HG03135 (cell line): ENCODE data around the gene IGLL5.

Experiments used
- ATAC-seq: cut with Tn5 transposase; IDR thresholded peaks from one replicate; pipeline ENCODE4 v1.9.1; 2021; ENCODE audit warnings: mild to moderate bottlenecking, moderate library complexity; ENCODE audit not compliant: unreplicated experiment

Gene IGLL5

DNA sequence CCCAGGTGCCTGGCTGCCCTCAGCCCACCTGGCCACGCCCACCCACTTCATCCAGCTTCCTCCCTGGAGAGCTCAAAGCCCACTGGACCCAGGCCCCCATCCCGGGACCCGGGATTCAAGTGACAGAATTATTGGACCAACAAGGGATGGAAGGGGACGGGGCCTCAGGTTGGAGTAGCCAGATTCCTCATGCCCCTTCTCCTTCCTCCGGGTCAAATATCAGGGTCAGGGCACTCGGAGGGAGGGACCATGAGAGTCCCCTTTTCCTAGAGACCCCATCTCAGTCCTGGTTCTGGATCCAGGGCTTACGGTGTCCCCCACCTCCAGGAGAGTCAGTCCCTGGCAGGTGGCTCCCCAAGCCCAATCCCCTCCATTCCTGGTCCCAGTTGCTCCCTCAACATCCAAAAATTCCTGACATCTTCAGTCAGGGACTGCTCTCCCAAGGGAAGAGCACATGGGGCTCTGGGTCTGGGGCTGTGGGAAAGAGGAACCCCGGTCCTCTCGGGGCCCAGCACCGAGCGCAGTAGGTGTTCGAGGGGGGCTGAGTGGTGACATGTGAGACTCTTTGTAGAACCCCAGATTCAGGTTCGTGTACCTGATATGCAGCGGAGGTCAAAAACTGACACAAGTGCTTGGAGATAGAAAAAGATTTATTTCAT, 37.7 kb downstream of the IGLL5 start:
- ATAC-seq, result no peak

GRCh38 chr22:22925805-22926369, 38.3 kb downstream of the IGLL5 start:
- ATAC-seq, result no peak

DNA sequence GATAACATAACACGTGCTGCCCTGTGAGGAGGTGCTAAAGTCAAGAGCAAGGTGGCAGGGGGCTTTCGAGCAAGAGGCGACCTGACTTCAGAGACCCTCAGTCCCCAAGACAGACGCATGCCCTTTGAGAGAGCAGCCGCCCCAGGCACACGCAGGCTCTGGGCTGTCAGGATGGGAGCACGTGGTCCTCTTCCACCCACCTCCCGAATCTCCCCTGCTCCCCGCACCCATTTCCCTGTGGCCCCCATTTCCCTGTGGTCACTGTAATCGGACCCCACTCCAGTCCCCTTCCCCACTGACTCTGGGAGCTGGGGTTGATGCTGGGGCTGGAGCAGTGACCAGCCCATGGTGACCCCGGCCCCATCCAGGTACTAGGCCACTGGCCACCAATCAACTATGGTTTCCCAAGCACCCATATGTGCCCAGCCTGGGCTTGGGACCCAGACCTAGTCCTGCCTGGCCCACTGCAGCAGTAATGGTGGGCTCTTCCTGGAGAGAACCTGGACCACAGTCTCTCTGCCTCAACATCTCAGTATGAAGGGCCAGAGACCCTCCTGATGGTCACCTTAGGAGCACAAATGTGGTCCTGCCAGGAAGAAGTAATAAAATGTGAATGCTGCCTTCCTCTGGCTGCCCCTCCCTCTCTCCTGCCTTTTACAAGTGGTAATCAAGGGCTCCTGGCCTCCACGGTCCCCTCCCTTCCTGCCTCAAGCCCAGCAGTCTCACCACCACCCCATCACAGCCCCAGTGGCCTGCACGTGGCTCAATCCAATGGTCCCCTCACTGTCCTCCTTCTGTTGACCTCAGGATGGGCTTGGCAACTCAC, 39.0 kb downstream of the IGLL5 start:
- ATAC-seq, result no peak

DNA sequence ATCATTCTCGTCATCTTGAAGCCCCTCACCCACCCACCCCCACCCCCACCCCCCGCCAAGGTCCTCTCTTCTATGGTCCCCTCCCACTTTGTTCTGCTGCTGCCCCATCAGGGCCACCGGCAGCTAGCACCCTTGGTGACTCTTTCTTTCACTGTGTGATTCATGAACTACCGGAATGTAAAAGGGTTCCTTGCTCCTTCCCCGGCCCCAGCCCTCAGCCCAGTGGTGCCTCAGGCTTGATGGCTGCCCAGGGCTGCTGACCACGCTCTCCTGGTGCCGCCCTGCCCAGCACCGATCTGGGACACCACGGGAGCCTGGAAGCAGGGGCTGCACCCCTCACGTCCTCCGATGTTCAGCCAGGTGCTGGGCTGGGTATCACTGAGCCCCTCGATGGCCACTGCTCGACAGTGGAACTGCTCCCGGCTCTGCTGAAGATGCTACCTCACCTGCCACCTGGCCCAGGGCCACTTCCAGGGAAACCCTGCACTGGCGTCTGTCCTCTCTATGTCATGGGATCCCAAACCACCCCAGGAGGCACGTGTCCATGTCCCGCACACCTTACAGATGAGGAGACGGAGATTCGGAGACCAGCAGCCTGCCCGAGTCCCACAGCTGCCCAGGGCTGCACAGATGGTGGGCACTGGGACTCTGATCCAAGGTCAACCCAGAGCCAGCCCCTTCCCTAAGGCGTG, 39.7 kb downstream of the IGLL5 start:
- ATAC-seq, result no peak

DNA sequence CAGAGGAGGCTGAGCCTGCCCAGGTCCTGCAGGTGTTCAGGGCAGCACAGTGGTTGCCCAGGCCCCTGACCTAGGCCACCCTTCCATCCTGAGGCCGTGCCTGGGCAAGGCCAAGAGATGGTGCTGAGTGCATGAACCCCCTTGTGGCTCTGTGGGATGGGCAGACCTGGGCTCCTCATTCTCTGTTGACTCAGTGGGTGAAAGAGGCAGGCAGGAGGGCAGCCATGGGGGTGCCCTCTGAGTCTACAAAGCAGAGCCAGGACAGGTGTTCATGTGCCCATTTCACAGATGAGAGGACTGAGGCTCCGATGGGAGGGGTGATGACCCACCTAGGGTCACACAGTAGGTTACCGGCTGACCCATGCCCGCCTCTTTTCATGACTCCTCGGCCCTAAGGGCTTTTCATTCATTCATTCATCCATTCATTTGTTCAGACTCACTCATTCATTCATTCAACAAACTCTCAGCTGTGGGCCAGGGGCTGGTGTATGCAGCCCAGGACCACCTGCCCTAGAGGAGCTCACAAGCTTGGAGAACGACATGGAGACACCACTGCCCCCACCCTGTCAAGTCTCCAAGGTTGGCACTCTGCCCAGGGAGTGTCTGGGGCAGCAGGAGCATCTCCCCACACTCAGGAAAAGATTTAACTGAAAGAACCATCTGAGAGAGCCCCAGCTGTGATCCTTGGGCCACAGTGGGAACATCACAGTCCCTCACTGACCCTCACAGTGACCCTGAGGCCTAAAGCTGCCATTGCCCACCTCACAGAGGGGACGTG, 40.5 kb downstream of the IGLL5 start:
- no peak for ATAC-seq

DNA sequence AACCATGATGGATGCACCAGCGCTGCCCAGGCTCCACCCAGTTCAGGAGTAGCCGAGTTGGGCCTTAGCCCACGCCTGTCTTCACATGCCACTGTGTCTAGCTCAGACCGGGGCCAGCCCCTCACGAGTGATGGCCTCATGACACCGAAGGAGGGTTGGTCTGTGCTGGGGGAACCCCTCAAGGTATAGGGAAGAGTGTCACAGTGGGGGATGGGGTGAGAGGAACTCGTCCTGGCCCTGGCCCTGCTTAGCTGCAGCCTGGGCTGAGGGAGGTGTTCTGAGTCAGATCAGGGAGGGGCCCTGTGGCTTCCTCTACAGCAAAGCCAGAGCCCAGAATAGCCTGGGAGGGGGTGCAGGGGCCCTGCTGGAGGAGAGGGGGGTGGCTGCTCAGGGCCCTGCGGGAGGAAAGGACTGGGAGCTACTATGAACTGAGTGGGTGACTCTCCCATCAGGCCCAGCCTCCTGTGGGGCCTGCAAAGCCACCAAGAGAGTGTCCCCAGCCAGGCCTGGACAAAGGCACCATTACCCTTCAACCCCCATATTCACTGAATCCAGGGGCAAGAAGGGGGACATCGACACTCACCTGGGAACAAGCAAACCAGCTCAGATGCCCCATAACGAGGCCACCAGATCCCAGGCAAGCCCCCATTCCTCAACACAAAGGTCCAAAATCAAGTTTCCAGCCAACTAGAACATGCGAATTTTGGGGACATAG, 41.2 kb downstream of the IGLL5 start:
- peak; percentile 79 for ATAC-seq

- no peak for ATAC-seq
Measured at GRCh38 chr22:22929381-22930221, 42.0 kb downstream of the IGLL5 start.

- no peak for ATAC-seq
Measured at GRCh38 chr22:22930222-22930497, 42.5 kb downstream of the IGLL5 start.

DNA sequence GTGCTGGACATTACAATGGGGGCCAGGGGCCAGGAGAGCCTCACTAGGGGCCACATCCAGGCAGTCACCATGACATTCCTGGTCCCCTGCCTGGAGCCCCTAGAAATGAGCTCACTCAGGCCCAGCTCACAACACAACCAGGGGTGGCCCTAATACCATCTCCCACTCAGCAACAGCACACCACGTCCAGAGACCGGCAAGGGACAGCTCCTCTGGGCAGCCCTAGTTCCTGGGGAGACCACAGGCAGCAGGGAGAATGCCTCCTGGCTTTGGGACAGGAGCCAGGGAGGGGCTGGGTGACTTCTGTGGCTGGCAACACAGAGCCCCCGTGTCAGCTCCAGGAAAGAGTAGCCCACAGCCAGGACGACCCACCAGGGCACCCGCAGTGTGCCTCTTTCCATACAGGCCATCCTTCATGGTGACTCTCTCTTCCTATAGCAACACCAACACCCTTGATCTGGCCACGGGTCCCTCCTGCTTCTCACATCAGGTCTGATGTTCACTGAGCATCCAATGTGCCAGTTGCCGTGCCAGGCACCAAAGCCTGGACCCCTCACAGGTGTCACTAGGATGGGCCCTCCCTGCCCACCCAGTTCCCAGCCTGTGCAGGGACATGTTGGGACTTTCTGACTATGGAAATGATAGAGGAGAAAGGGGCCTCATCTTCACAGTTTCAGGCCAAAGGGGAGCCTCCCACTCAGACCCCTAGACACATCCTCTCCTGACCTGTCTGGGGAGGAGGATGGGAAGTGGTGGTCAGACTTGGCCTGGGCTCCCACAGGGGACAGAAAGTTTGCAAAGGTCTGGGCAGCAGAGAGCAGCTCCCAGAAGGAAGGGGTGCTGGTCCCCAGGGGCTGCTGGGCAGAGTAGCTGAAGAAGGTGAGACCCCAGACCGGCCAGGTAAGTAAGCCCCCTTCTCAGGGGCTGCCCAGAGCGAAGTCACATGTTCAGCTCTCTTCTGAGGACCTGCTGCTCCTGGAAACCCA, 43.2 kb downstream of the IGLL5 start:
- ATAC-seq, result no peak

DNA sequence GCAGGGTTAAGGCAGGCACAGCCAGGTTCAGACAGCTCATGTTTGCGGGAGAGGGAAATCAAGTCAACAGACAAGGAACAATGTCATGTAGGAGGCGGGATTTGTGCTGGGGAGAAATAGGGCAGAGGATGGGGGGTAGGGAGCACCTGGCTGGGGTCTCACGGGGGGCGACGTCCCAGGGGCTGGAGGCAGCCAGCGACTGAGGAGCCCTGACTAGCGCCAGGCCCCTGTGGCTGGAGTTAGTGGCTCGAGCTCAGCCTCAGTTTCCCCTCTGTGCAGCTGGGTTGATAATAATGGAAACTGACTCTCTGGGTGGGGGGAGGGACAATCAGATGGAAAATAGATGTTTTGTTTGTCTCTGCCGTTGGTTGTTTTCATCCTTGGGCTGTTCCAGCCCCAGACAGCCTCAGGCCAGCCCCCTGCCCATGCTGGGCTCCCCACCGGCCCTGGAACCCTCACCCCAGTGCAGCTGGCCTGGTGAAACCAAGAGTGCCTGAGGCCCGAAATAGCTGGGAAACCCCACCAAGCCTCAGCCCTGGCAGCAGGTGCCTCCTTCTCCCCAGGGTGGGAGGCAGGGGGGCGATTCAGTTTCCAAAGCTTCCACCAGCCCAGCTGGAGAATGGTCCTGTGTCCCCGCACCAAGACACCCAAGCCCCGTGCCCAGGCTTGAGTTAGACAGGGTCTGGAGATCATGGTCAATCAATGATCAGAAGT, 44.1 kb downstream of the IGLL5 start:
- no peak for ATAC-seq

GRCh38 chr22:22932512-22932941, 44.9 kb downstream of the IGLL5 start:
- ATAC-seq, result no peak

DNA sequence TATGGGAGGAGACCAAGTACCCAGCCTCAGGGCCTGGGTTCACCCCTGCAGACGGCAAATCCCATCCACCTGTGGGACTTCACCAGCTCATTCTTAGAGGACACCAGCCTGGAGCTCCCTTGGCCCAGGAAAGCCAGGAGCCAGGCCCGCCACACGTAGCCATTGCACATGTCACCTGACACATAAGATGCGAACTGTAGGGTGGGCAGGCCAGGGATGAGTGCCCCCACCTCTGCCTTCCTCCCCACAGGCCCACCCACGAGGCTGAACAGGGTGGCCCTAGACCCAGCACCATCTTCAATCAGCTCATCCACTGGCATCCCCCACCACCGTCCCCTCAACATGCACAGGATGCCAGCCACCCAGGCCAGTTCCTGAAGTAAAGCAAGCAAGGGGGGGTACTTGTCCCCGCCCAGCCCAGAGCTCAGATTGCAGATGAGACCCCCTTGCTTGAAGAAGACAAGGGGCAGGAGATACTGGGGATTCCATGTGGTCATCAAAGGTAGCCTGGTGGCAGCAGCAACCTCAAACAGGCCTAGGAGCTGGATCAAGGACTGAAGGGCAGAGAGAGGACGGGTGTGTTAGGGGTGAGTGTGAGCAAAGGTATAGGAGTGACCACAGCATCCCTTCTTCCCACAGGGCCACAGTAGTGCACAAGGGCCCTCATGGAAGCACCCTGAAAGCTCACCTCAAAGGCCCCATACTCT, 45.6 kb downstream of the IGLL5 start:
- ATAC-seq, result no peak

DNA sequence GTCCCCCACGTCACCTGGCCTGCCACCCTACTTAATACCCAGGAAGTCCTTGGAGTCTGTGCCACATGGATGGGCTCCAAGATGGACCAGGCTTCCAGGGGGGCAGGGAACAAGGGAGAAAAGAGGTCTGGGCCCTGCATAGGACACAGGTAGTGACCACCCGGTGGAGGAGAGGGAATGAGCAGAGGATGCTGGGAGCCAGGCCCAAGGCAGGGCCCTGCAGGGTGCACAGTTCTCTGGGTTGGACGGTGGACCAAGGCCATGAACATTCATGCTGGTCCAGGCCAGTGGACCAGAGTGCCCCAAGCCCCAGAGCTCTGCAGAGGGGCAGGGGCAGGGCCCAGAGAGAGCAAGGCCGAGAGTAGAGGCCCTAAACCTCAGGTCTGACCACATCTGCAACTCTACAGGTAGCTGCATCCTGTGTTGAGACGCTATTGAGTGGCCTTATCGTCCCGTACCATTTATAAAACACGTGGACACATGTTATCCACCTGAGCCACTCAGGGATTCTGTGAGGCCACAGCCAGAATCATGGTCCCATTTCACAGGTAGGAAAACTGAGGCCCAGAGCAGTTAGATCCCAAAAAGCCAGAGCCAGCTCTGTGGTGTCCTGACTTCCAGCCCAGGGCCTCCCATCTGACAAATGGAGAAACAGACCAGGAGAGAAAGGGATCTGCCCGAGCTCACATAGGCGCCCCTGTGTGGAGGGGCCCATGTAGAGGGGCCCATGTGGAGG, 46.4 kb downstream of the IGLL5 start:
- no peak for ATAC-seq

- ATAC-seq, result no peak
Measured at GRCh38 chr22:22934543-22935055, 47.0 kb downstream of the IGLL5 start.

GRCh38 chr22:22935056-22935545, 47.5 kb downstream of the IGLL5 start:
- peak; percentile 22 for ATAC-seq
